ENCODE results near the gene ZNF718. TPM values are rescaled to one million over a fixed set of nuclear protein-coding genes. Genes with fewer than 3 reads are reported as not detected.
"Not testable (repeated sequence)": the region's sequence is repeated elsewhere in the genome, so short reads cannot be mapped to it uniquely, and the experiment has no call there.

The ZNF718 gene
- total RNA-seq, 2 donors from 2014 or later = 4.0 to 7.1 TPM

- intact Hi-C loops (cut with DNase I) = no loop called here
- DNase-seq = no peak
- no peak for ATAC-seq
These were observed 22.3 kb downstream of the ZNF718 start for GRCh38 chr4:146621-147020.

GRCh38 chr4:147233-147632, 22.9 kb downstream of the ZNF718 start:
- intact Hi-C loops (cut with DNase I) = no loop called here
- no peak for DNase-seq
- no peak for ATAC-seq

GRCh38 chr4:161496-162284, 37.4 kb downstream of the ZNF718 start:
- intact Hi-C loops (cut with DNase I) = no loop called here
- no peak for ATAC-seq
- DNase-seq = no peak

GRCh38 chr4:169640-170039, 45.3 kb downstream of the ZNF718 start:
- ATAC-seq; DNase-seq; intact Hi-C loops (cut with DNase I): not testable (repeated sequence)

DNA sequence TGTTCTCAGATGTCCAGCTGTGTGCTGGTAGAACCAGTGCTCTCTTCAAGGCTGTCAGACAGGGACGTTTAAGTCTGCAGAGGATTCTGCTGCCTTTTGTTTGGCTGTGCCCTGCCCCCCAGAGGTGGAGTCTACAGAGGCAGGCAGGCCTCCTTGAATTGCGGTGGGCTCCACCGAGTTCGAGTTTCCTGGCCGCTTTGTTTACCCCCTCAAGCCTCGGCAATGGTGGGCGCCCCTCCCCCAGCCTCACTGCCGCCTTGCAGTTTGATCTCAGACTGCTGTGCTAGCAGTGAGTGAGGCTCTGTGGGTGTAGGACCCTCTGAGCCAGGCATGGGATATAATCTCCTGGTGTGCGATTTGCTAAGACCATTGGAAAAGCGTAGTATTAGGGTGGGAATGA, 47.0 kb downstream of the ZNF718 start:
- ATAC-seq; DNase-seq; intact Hi-C loops (cut with DNase I): not testable (repeated sequence)

DNA sequence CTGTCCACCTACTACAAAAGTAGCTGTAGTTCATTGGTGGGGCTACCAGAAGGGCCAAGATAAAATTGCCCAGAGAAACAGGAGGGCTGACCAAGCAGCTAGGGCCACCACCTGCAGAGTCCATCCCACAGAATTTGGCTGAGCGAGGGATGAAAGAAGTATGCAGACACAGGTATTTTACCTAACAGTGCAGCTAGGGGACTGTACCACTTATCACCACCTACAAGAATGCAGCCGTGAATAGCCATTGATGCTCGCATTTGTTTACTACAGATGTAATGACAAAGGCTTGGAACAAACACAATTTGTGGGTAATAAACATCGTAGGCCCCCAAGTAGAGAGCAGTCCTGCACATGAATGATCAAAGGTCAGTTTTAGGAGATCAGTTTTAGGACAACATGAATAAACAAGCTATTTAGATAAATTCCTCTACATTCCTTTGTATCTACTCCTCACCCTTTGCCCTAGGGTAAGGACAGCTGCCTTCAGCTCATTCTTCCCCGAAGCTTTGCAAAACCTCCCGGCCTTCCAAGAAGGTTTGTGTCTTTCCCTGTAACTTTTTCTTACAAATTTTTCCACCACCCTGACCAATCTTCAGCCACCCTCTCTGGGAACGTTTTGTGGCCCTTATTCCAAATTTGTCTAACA, 49.5 kb downstream of the ZNF718 start:
- intact Hi-C loops (cut with DNase I) = no loop called here
- ATAC-seq = no peak
- DNase-seq = no peak

GRCh38 chr4:175986-176385, 51.7 kb downstream of the ZNF718 start:
- intact Hi-C loops (cut with DNase I) = no loop called here
- DNase-seq (no peak), ATAC-seq (no peak)

DNA sequence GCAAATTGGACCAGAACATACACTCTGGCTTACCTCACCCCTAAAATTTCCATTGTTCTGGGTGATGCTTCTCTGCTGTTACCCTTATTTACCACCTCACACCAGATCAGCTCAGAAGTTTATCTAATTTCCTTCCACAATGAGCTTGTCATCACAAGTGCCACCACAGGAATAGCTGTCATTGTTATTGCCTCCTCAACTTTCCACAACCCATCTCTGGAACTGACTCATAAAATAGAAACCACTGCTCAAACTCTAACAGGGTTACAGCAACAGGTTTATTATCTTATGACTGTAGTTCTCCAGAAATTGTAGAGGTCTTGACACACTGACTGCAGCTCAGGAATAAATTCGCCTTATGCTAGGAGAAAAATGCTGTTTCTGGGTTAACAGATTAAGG, 52.7 kb downstream of the ZNF718 start:
- no peak for ATAC-seq
- intact Hi-C loops (cut with DNase I) = no loop called here
- DNase-seq = no peak

GRCh38 chr4:182225-182624, 57.9 kb downstream of the ZNF718 start:
- intact Hi-C loops (cut with DNase I); DNase-seq; ATAC-seq: not testable (repeated sequence)

GRCh38 chr4:188091-188490, 63.8 kb downstream of the ZNF718 start:
- intact Hi-C loops (cut with DNase I) = no loop called here
- ATAC-seq (no peak), DNase-seq (no peak)

GRCh38 chr4:195159-195558, 70.9 kb downstream of the ZNF718 start:
- ATAC-seq; intact Hi-C loops (cut with DNase I); DNase-seq: not testable (repeated sequence)

DNA sequence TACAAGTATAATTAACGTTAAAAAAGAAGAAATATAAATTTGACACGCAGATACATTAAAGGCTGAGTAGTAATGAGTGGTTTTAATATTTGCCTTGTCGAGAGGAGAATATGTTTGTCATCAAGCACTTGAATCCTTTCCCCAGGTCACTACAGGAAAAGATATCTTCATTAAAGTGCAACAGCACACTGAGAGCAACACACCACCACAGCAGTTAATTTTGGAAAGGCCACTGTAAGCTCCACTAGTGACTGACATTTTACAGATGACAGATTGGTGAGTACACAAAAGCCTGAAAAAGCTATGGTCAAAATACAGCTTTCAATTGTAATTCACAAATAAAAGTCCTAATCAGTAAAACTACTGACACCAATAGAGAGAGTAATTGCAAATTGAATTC, 76.6 kb downstream of the ZNF718 start:
- DNase-seq = no peak
- ATAC-seq = no peak

GRCh38 chr4:202822-203221, 78.5 kb downstream of the ZNF718 start:
- intact Hi-C loops (cut with DNase I); DNase-seq; ATAC-seq: not testable (repeated sequence)

More for the DNA sequence above, 76.6 kb downstream of the ZNF718 start:
- intact Hi-C loops (cut with DNase I) = no loop called here

GRCh38 chr4:205097-205756, 80.9 kb downstream of the ZNF718 start:
- ATAC-seq (no peak), DNase-seq (no peak)
- intact Hi-C loops (cut with DNase I) = no loop called here

- no peak for ATAC-seq
- DNase-seq = no peak
- intact Hi-C loops (cut with DNase I) = no loop called here
These were observed 81.8 kb downstream of the ZNF718 start for GRCh38 chr4:206054-206453.

GRCh38 chr4:208416-209096, 84.3 kb downstream of the ZNF718 start:
- DNase-seq; ATAC-seq; intact Hi-C loops (cut with DNase I): not testable (repeated sequence)

- ATAC-seq = no peak
- intact Hi-C loops (cut with DNase I) = no loop called here
These were observed 86.8 kb downstream of the ZNF718 start for GRCh38 chr4:211033-211511.

DNA sequence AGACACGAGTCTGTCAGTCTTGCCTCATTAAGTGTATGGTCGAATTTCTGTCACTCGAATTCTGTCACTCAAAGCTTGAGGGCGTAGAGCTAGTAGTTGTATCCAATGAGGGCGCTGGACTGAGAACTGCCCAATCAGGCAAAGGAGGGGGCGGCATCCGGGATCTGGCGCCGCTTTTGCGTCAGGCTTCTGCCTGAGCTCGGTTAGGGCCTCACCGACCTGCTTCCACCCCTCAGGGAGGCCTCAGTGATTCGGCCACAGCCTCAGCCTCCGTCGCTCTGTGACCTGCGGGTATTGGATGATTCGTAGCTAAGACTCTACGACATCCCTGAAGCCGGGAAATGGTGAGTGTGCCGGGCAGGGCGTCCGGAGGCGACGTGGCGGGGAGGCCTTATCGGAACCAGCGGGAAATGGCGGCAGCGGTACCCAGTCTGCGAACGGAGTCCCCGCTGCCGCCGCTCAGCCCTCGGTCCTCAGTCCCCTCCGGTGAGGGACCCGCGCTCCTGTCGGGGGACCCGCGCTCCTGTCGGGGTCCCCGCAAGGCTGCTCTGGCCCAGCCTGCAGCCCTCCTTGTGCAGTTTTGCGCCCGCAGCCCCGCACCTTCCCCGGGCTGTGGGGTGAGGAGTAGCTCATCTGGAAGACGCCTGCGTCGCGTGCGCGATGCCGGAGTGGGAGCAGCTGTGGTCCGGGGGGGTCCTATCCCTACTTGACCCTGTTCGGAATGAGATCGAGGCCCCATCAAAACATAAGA, 88.3 kb downstream of the ZNF718 start:
- intact Hi-C loops (cut with DNase I) = no loop called here
- peak; percentile 88 for DNase-seq
- peak; percentile 100 for ATAC-seq

More at GRCh38 chr4:211033-211511, 86.8 kb downstream of the ZNF718 start:
- no peak for DNase-seq

- intact Hi-C loops (cut with DNase I); DNase-seq: not testable (repeated sequence)
- peak; percentile 8 to 22 for ATAC-seq
These were observed 88.9 kb downstream of the ZNF718 start for GRCh38 chr4:213189-213535.

Measured in left cardiac atrium (tissue), 4 donors.